ENCODE data around the gene PCCA. TPM values are rescaled to one million over a fixed set of nuclear protein-coding genes. Genes with fewer than 3 reads are reported as not detected.

Gene PCCA
- total and polyA plus RNA-seq, 4 donors, result 8.3 to 71.8 (median 22.8) TPM

DNA sequence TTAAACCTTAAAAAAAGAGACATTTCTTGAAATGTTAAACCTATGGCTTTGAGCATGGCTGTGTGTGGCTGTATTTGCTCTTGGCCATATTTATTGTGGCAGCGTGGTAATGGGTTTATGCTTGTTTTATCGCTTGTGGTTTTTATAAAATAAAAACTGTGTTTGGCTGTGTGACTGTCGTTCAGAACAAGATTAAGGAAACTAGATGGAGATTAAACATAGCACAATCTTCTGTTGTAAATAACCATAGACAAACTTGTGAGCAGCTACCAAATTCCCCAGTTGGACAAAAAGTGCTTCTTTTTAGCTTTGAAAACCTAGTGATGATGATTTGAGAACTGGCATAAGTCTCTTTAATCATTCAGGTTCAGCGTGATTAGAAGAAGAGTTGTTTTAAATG lies 308.7 kb downstream of the PCCA start:
- Histone ChIP-seq H3K9ac (ENCODE audit: insufficient read depth in 1 of 2, low read length in 2 of 2) (no peak overlapping the region), H3K36me3 (ENCODE audit: control insufficient read depth in 4 of 4, insufficient read depth in 4 of 4, low read length in 4 of 4) (peaks cover 0 to 1% (median 0%) of the 10 kb centered on the region in 4 donors), H3K27me3 (ENCODE audit: control insufficient read depth in 3 of 3, insufficient read depth in 3 of 3, low read length in 2 of 3) (no peaks in the 10 kb centered on the region), H3K4me1 (ENCODE audit: control insufficient read depth in 5 of 5, insufficient read depth in 5 of 5, low read length in 5 of 5) (peaks cover 0 to 6% (median 0%) of the 10 kb centered on the region in 5 donors), H3K27ac (ENCODE audit: low read depth in 1 of 2, low read length in 1 of 2) (no peak overlapping the region), H3K9me3 (ENCODE audit: control insufficient read depth in 4 of 4, insufficient read depth in 3 of 4, low read length in 3 of 4) (no peaks in the 10 kb centered on the region), H3K4me3 (no peak overlapping the region)
- 88 to 94% methylated on average over 4 of the region's 4 CpGs for WGBS, 2 donors
- TF ChIP-seq, protein P1, sequence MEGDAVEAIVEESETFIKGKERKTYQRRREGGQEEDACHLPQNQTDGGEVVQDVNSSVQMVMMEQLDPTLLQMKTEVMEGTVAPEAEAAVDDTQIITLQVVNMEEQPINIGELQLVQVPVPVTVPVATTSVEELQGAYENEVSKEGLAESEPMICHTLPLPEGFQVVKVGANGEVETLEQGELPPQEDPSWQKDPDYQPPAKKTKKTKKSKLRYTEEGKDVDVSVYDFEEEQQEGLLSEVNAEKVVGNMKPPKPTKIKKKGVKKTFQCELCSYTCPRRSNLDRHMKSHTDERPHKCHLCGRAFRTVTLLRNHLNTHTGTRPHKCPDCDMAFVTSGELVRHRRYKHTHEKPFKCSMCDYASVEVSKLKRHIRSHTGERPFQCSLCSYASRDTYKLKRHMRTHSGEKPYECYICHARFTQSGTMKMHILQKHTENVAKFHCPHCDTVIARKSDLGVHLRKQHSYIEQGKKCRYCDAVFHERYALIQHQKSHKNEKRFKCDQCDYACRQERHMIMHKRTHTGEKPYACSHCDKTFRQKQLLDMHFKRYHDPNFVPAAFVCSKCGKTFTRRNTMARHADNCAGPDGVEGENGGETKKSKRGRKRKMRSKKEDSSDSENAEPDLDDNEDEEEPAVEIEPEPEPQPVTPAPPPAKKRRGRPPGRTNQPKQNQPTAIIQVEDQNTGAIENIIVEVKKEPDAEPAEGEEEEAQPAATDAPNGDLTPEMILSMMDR (IDR thresholded peaks at IDR 0.05; ENCODE audit: control extremely low read depth, extremely low read depth), result no peak
- DNase-seq, result no peak
- ATAC-seq (ENCODE audit: insufficient read depth, low FRiP score), result no peak

GRCh38 chr13:100398360-100398759 lies 309.5 kb downstream of the PCCA start:
- no peak for DNase-seq
- H3K36me3 ChIP-seq (ENCODE audit: control insufficient read depth in 4 of 4, insufficient read depth in 4 of 4, low read length in 4 of 4), result peaks cover 0 to 5% (median under 1%) of the 10 kb centered on the region in 4 donors
- no peak overlapping the region for H3K4me3 ChIP-seq
- TF ChIP-seq, protein P1 (IDR thresholded peaks at IDR 0.05; ENCODE audit: control extremely low read depth, extremely low read depth), result no peak
- 97 to 100% methylated on average over 2 of the region's 2 CpGs for WGBS, 2 donors
- no peak for ATAC-seq (ENCODE audit: insufficient read depth, low FRiP score)
- H3K9ac ChIP-seq (ENCODE audit: insufficient read depth in 1 of 2, low read length in 2 of 2), result no peak overlapping the region
- peaks cover 0 to 6% (median 0%) of the 10 kb centered on the region in 5 donors for H3K4me1 ChIP-seq (ENCODE audit: control insufficient read depth in 5 of 5, insufficient read depth in 5 of 5, low read length in 5 of 5)
- no peak overlapping the region for H3K27ac ChIP-seq (ENCODE audit: low read depth in 1 of 2, low read length in 1 of 2)
- no peaks in the 10 kb centered on the region for H3K27me3 ChIP-seq (ENCODE audit: control insufficient read depth in 3 of 3, insufficient read depth in 3 of 3, low read length in 2 of 3)
- H3K9me3 ChIP-seq (ENCODE audit: control insufficient read depth in 4 of 4, insufficient read depth in 3 of 4, low read length in 3 of 4), result no peaks in the 10 kb centered on the region

- Histone ChIP-seq H3K4me1 (ENCODE audit: control insufficient read depth in 5 of 5, insufficient read depth in 5 of 5, low read length in 5 of 5) (no peaks in the 10 kb centered on the region), H3K36me3 (ENCODE audit: control insufficient read depth in 4 of 4, insufficient read depth in 4 of 4, low read length in 4 of 4) (peaks cover 1 to 5% (median 4%) of the 10 kb centered on the region in 4 donors), H3K4me3 (no peak overlapping the region), H3K9me3 (ENCODE audit: control insufficient read depth in 4 of 4, insufficient read depth in 3 of 4, low read length in 3 of 4) (peaks cover 0 to 7% (median 2%) of the 10 kb centered on the region in 4 donors), H3K27me3 (ENCODE audit: control insufficient read depth in 3 of 3, insufficient read depth in 3 of 3, low read length in 2 of 3) (no peaks in the 10 kb centered on the region), H3K27ac (ENCODE audit: low read depth in 1 of 2, low read length in 1 of 2) (no peak overlapping the region), H3K9ac (ENCODE audit: insufficient read depth in 1 of 2, low read length in 2 of 2) (no peak overlapping the region)
- no peak for ATAC-seq (ENCODE audit: insufficient read depth, low FRiP score)
- TF ChIP-seq, protein P1 (IDR thresholded peaks at IDR 0.05; ENCODE audit: control extremely low read depth, extremely low read depth), result no peak
- WGBS, 2 donors, result 97 to 100% methylated on average over 1 of the region's 1 CpG
- DNase-seq, result no peak
These were observed 310.6 kb downstream of the PCCA start for GRCh38 chr13:100399455-100399854.

GRCh38 chr13:100403675-100404074 lies 314.8 kb downstream of the PCCA start:
- peaks cover 0 to 15% (median 5%) of the 10 kb centered on the region in 4 donors for H3K36me3 ChIP-seq (ENCODE audit: control insufficient read depth in 4 of 4, insufficient read depth in 4 of 4, low read length in 4 of 4)
- ATAC-seq (ENCODE audit: insufficient read depth, low FRiP score) (no peak), DNase-seq (no peak)
- no peaks in the 10 kb centered on the region for H3K27me3 ChIP-seq (ENCODE audit: control insufficient read depth in 3 of 3, insufficient read depth in 3 of 3, low read length in 2 of 3)
- TF ChIP-seq, protein P1 (IDR thresholded peaks at IDR 0.05; ENCODE audit: control extremely low read depth, extremely low read depth), result no peak
- H3K9me3 ChIP-seq (ENCODE audit: control insufficient read depth in 4 of 4, insufficient read depth in 3 of 4, low read length in 3 of 4), result peaks cover 4 to 17% (median 9%) of the 10 kb centered on the region in 4 donors
- no peak overlapping the region for H3K9ac ChIP-seq (ENCODE audit: insufficient read depth in 1 of 2, low read length in 2 of 2)
- WGBS, 2 donors, result 84 to 87% methylated on average over 6 of the region's 6 CpGs
- H3K27ac ChIP-seq (ENCODE audit: low read depth in 1 of 2, low read length in 1 of 2), result no peak overlapping the region
- H3K4me3 ChIP-seq, result no peak overlapping the region
- no peaks in the 10 kb centered on the region for H3K4me1 ChIP-seq (ENCODE audit: control insufficient read depth in 5 of 5, insufficient read depth in 5 of 5, low read length in 5 of 5)

Measured in lung (tissue), 12 donors.